H1 (cell line): ENCODE measurements around the gene TESMIN. TPM values are rescaled to one million over a fixed set of nuclear protein-coding genes. Genes with fewer than 3 reads are reported as not detected.

Experiments
- CTCF ChIA-PET: fragments of 300-600 bp; sonication (Branson Sonifier 250); formaldehyde crosslinking; loops from one replicate; lab custom pipeline; 2021; ENCODE audit not compliant: partially characterized antibody; lab: Charles Lee
- POLR2A ChIA-PET: fragments of 300-600 bp; sonication (Branson Sonifier 250); formaldehyde crosslinking; loops from one replicate; lab custom pipeline; 2021; ENCODE audit warnings: inconsistent platforms; ENCODE audit not compliant: partially characterized antibody; lab: Charles Lee
- DNase-seq, 2 experiments: peaks; one replicate each; pipeline versions ENCODE4 v3.0.0 to v3.0.0-alpha.2; 2010 to 2022; ENCODE audit warnings: low spot score in 2 of 2, low read depth in 1 of 2, mixed read lengths in 1 of 2
- FAIRE-seq: peaks from 2 replicates; lab custom pipeline; 2011; peaks lifted over from hg19 to GRCh38; lab: Jason Lieb, UNC
- H2AFZ ChIP-seq: 2 replicates; pipeline ENCODE4 v1.8.1; 2012; ENCODE audit warnings: low read length, inconsistent platforms
- H2AK5ac ChIP-seq: 2 replicates; pipeline ENCODE4 v1.6.1; 2013; ENCODE audit warnings: low read depth, low read length
- H2BK120ac ChIP-seq: replicated peaks from 2 replicates; pipeline ENCODE3; 2013; ENCODE audit warnings: low read depth, low read length, inconsistent platforms
- H2BK12ac ChIP-seq: 2 replicates; pipeline ENCODE4 v1.6.1; 2013; ENCODE audit warnings: low read depth, low read length
- H2BK15ac ChIP-seq: 2 replicates; pipeline ENCODE4 v1.6.1; 2013; ENCODE audit warnings: low read length
- H2BK20ac ChIP-seq: 2 replicates; pipeline ENCODE4 v1.6.1; 2013; ENCODE audit warnings: low read length
- H2BK5ac ChIP-seq: 2 replicates; pipeline ENCODE4 v1.6.1; 2013; ENCODE audit warnings: low read depth, low read length
- H3K14ac ChIP-seq: 2 replicates; pipeline ENCODE4 v1.6.1; 2013; ENCODE audit warnings: inconsistent platforms; ENCODE audit not compliant: insufficient read length
- H3K18ac ChIP-seq: 2 replicates; pipeline ENCODE4 v1.6.1; 2013; ENCODE audit warnings: low read length; ENCODE audit errors: extremely low read depth
- H3K23ac ChIP-seq: 2 replicates; pipeline ENCODE4 v1.6.1; 2013; ENCODE audit warnings: inconsistent platforms; ENCODE audit not compliant: insufficient read length
- H3K23me2 ChIP-seq: 2 replicates; pipeline ENCODE4 v1.6.1; 2013; ENCODE audit warnings: low read depth, low read length
- H3K27ac ChIP-seq: 2 replicates; pipeline ENCODE4 v1.6.1; 2011; ENCODE audit warnings: low read depth, low read length, inconsistent platforms
- H3K27me3 ChIP-seq, 4 experiments: replicated peaks in 1 of 4; 1 replicate in 1 of 4; 2 replicates in 3 of 4; pipeline versions ENCODE4 v1.6.1 to v1.8.1; 2011 to 2013; ENCODE audit warnings: low read length in 3 of 4, mild to moderate bottlenecking in 3 of 4, inconsistent platforms in 2 of 4, mixed read lengths in 2 of 4, moderate library complexity in 1 of 4; ENCODE audit not compliant: control insufficient read depth in 3 of 4, insufficient read depth in 3 of 4; ENCODE audit errors: extremely low read depth in 1 of 4
- H3K36me3 ChIP-seq, 4 experiments: 2 replicates each; pipeline versions ENCODE4 v1.6.1 to v1.8.1; 2011 to 2013; ENCODE audit warnings: mild to moderate bottlenecking in 4 of 4, low read length in 3 of 4, moderate library complexity in 2 of 4, control low read depth in 1 of 4, inconsistent platforms in 1 of 4; ENCODE audit not compliant: insufficient read depth in 4 of 4, control insufficient read depth in 2 of 4
- H3K4ac ChIP-seq: replicated peaks from 2 replicates; pipeline ENCODE3; 2013; ENCODE audit warnings: low read length, low read depth, mixed read lengths, inconsistent platforms; ENCODE audit not compliant: insufficient read length
- H3K4me1 ChIP-seq, 4 experiments: replicated peaks in 1 of 4; 1 replicate in 1 of 4; 2 replicates in 3 of 4; pipeline versions ENCODE4 v1.6.1 to v1.8.1; 2011 to 2013; ENCODE audit warnings: low read length in 3 of 4, inconsistent platforms in 2 of 4, mixed read lengths in 1 of 4; ENCODE audit not compliant: insufficient read depth in 4 of 4, control insufficient read depth in 3 of 4
- H3K4me2 ChIP-seq, 2 experiments: 2 replicates each; pipeline versions ENCODE4 v1.6.1 to v1.8.1; 2011 to 2013; ENCODE audit warnings: low read depth in 2 of 2, low read length in 2 of 2, control low read depth in 1 of 2, inconsistent platforms in 1 of 2, mild to moderate bottlenecking in 1 of 2; ENCODE audit not compliant: insufficient read depth in 1 of 2
- H3K4me3 ChIP-seq, 4 experiments: fragments of 200-600, 300-600 bp in 1 of 4; sonication (generic), shearing (Covaris generic), sonication (Bioruptor Twin) in 1 of 4; 2 replicates each; pipeline versions ENCODE4 v1.5.1 to v1.8.1; 2011 to 2016; ENCODE audit warnings: low read length in 4 of 4, low read depth in 3 of 4, control low read depth in 2 of 4, inconsistent platforms in 2 of 4, mild to moderate bottlenecking in 2 of 4, mixed read lengths in 1 of 4, moderate library complexity in 1 of 4; ENCODE audit not compliant: insufficient read depth in 2 of 4; ENCODE audit errors: extremely low read depth in 1 of 4
- H3K56ac ChIP-seq: replicated peaks from 2 replicates; pipeline ENCODE3; 2013; ENCODE audit warnings: low read depth, mild to moderate bottlenecking, mixed read lengths, low read length, inconsistent platforms; ENCODE audit not compliant: insufficient read length
- H3K79me1 ChIP-seq: 2 replicates; pipeline ENCODE4 v1.6.1; 2013; ENCODE audit warnings: low read depth, low read length, control low read depth
- H3K79me2 ChIP-seq, 2 experiments: 2 replicates each; pipeline versions ENCODE4 v1.6.1 to v1.8.1; 2012 to 2013; ENCODE audit warnings: low read length in 2 of 2, mild to moderate bottlenecking in 2 of 2, inconsistent platforms in 1 of 2; ENCODE audit not compliant: insufficient read depth in 2 of 2, control insufficient read depth in 1 of 2
- H3K9ac ChIP-seq, 4 experiments: replicated peaks in 1 of 4; 1 replicate in 1 of 4; 2 replicates in 3 of 4; pipeline versions ENCODE4 v1.6.1 to v1.8.1; 2011 to 2013; ENCODE audit warnings: low read depth in 3 of 4, low read length in 3 of 4, control low read depth in 2 of 4, mild to moderate bottlenecking in 2 of 4, moderate library complexity in 2 of 4, inconsistent platforms in 1 of 4; ENCODE audit errors: extremely low read depth in 1 of 4
- H3K9me3 ChIP-seq, 2 experiments: 2 replicates each; pipeline versions ENCODE4 v1.6.1 to v1.8.1; 2012 to 2013; ENCODE audit warnings: mild to moderate bottlenecking in 2 of 2, moderate library complexity in 2 of 2, control low read depth in 1 of 2, inconsistent platforms in 1 of 2, low read depth in 1 of 2, low read length in 1 of 2, mixed read lengths in 1 of 2; ENCODE audit not compliant: insufficient read depth in 2 of 2
- H4K20me1 ChIP-seq, 2 experiments: replicated peaks in 1 of 2; 2 replicates each; pipeline versions ENCODE3 to v1.8.1; 2011 to 2013; ENCODE audit warnings: inconsistent platforms in 2 of 2, low read length in 2 of 2, mild to moderate bottlenecking in 1 of 2; ENCODE audit not compliant: insufficient read depth in 2 of 2, control insufficient read depth in 1 of 2
- H4K5ac ChIP-seq: 2 replicates; pipeline ENCODE4 v1.6.1; 2013; ENCODE audit warnings: low read length, low read depth, mixed read lengths, inconsistent platforms; ENCODE audit not compliant: insufficient read length
- H4K8ac ChIP-seq: 2 replicates; pipeline ENCODE4 v1.8.0; 2013; ENCODE audit warnings: mild to moderate bottlenecking, moderate library complexity, low read length, inconsistent platforms; ENCODE audit not compliant: insufficient read depth; ENCODE audit errors: extremely low read depth
- H4K91ac ChIP-seq: replicated peaks from 2 replicates; pipeline ENCODE3; 2013; ENCODE audit warnings: low read length, mixed read lengths, inconsistent platforms; ENCODE audit not compliant: insufficient read length
- CBX5 ChIP-seq: fragments of 300-800, 300-1000 bp; sonication (generic); IDR thresholded peaks from 2 replicates; pipeline ENCODE4 v1.7.1; 2016; ENCODE audit warnings: antibody characterized with exemption, low read length, low read depth
- KDM4A ChIP-seq: IDR thresholded peaks from one replicate; pipeline ENCODE4 v1.7.1; 2012; ENCODE audit warnings: low read depth, mild to moderate bottlenecking, moderate library complexity, low read length, inconsistent platforms; ENCODE audit not compliant: severe bottlenecking
- KDM5A ChIP-seq: fragments of 200-600 bp; IDR thresholded peaks from 2 replicates; pipeline ENCODE4 v1.7.1; 2012; ENCODE audit warnings: mild to moderate bottlenecking, low read length, inconsistent platforms, mixed read lengths
- POLR2A ChIP-seq, 2 experiments: IDR thresholded peaks; 1 replicate in 1 of 2; 2 replicates in 1 of 2; pipeline ENCODE4 v1.6.1; 2011; ENCODE audit warnings: low read depth in 2 of 2, low read length in 2 of 2, mild to moderate bottlenecking in 2 of 2; ENCODE audit errors: control extremely low read depth in 1 of 2
- POU5F1 ChIP-seq: IDR thresholded peaks from 2 replicates; pipeline ENCODE4 v1.6.1; 2011; ENCODE audit warnings: low read depth, mild to moderate bottlenecking, low read length, moderate library complexity
- SIRT6 ChIP-seq: IDR thresholded peaks from one replicate; pipeline ENCODE4 v1.7.1; 2012; ENCODE audit warnings: low read length, inconsistent platforms
- SRF ChIP-seq: IDR thresholded peaks from 2 replicates; pipeline ENCODE4 v1.6.1; 2011; ENCODE audit warnings: mild to moderate bottlenecking, low read depth, low read length, moderate library complexity
- TAF1 ChIP-seq: IDR thresholded peaks from 2 replicates; pipeline ENCODE4 v1.6.1; 2011; ENCODE audit warnings: mild to moderate bottlenecking, low read depth, low read length
- TAF7 ChIP-seq: optimal IDR thresholded peaks from 2 replicates; pipeline ENCODE3; 2011; ENCODE audit warnings: low read depth, mild to moderate bottlenecking, inconsistent platforms, low read length, moderate library complexity, borderline replicate concordance
- TCF12 ChIP-seq: IDR thresholded peaks from 2 replicates; pipeline ENCODE4 v1.6.1; 2011; ENCODE audit warnings: low read depth, mild to moderate bottlenecking, low read length
- WGBS, 2 experiments: shearing (Covaris generic) in 1 of 2; methylation state at CpG; one replicate each; pipeline versions ENCODE4 v1.1.6 to v1.1.7; 2013 to 2015; ENCODE audit warnings: low lambda C conversion rate in 2 of 2, mixed read lengths in 2 of 2, inconsistent platforms in 1 of 2, low coverage in 1 of 2, missing lambda C conversion rate in 1 of 2; ENCODE audit not compliant: insufficient replicate concordance in 2 of 2, insufficient coverage in 1 of 2, insufficient read length in 1 of 2; ENCODE audit errors: extremely low coverage in 1 of 2, missing lambda C conversion rate in 1 of 2; 5-methylcytosine and 5-hydroxymethylcytosine counted together
- polyA plus RNA-seq, 7 experiments: library from polyadenylated mRNA; depleted of rRNA in 3 of 7; stranded (reverse) in 5 of 7; unstranded in 2 of 7; fragments of >200 nt in 5 of 7; fragments of 200-250 nt in 2 of 7; gene quantifications; 1 replicate in 5 of 7; 2 replicates in 1 of 7; 4 replicates in 1 of 7; pipeline versions ENCODE4 v1.2.1 to v1.2.3, GENCODE V29; 2011 to 2013; ENCODE audit warnings: missing spikeins in 2 of 7, mixed read lengths in 2 of 7
- total RNA-seq: library from RNA; stranded (reverse); fragmentation: NEBNext Ultra II Directional; extraction: Animal tissue kit (Norgen Biotek cat#: 25700); gene quantifications from 2 replicates; pipeline ENCODE4 v1.2.1, GENCODE V29; 2021
- TF ChIP-seq, protein P1 (sequence below): IDR thresholded peaks from 2 replicates; pipeline ENCODE4 v1.6.1; 2011; ENCODE audit warnings: low read depth, mild to moderate bottlenecking, low read length; ENCODE audit not compliant: insufficient read depth

The TESMIN gene
- total and polyA plus RNA-seq, 2 of the 8 experiments (the other 6 are each of a cell fraction or from before 2014, with no cell fraction given): 22.6 to 61.1 TPM

DNA sequence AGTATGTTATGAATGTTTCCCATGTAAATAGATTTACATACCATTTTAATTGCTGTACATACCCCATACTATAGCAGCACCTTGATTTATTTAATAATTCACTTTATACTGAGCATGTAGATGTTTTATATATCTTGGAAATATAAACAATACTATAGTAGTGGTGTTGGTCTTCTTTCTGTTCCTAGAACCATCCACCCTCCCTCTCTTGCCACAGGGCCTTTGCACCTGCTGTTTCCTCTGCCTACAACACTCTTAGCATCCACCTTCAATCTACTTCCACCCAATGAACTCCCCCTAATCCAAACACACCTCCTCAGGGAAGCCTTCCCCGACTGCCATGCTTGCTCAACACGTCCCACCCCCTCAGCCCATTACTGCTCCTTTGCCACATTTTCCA is 30.2 kb downstream of the TESMIN start:
- Histone ChIP-seq H2BK120ac (no peak overlapping the region), H3K56ac (no peak overlapping the region), H2AK5ac (no peak overlapping the region), H4K91ac (no peak overlapping the region), H2BK5ac (no peak overlapping the region), H3K9ac (no peak overlapping the region), H3K27me3 (no peaks in the 10 kb centered on the region), H3K4me2 (no peak overlapping the region), H2BK12ac (no peak overlapping the region), H4K20me1 (no peaks in the 10 kb centered on the region), H4K8ac (no peak overlapping the region), H3K36me3 (no peaks in the 10 kb centered on the region; a peak in 1 of 8 replicates), H3K79me2 (no peaks in the 10 kb centered on the region), H3K4ac (no peak overlapping the region), H2AFZ (no peak overlapping the region), H3K18ac (no peak overlapping the region), H3K23me2 (no peaks in the 10 kb centered on the region), H3K4me3 (no peak overlapping the region), H3K79me1 (no peaks in the 10 kb centered on the region), H3K14ac (no peak overlapping the region), H3K4me1 (peaks cover 0 to 3% (median 0%) of the 10 kb centered on the region in 4 experiments; a peak in 4 of 7 replicates), H4K5ac (no peak overlapping the region), H3K9me3 (no peaks in the 10 kb centered on the region), H3K23ac (no peak overlapping the region), H2BK20ac (no peak overlapping the region), H3K27ac (no peak overlapping the region), H2BK15ac (no peak overlapping the region)
- WGBS, 2 experiments: 90% methylated on average over 2 of the region's 2 CpGs; no CpG with 5 or more reads in 1 of the 2 experiments
- no peak for TF ChIP-seq POU5F1
- no peak for TF ChIP-seq KDM4A
- no peak for TF ChIP-seq SRF
- TF ChIP-seq KDM5A: no peak
- no peak for TF ChIP-seq TAF7
- TF ChIP-seq SIRT6: no peak
- no peak for TF ChIP-seq POLR2A (IDR thresholded peaks at IDR 0.05; ENCODE audit: control extremely low read depth in 1 of 2, low read depth in 2 of 2, low read length in 2 of 2)
- no peak for TF ChIP-seq TAF1
- no peak for TF ChIP-seq CBX5
- TF ChIP-seq, protein P1, sequence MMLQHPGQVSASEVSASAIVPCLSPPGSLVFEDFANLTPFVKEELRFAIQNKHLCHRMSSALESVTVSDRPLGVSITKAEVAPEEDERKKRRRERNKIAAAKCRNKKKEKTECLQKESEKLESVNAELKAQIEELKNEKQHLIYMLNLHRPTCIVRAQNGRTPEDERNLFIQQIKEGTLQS: no peak
- TF ChIP-seq TCF12: no peak
- CTCF ChIA-PET: no interaction called here
- DNase-seq (no peak), FAIRE-seq (no peak)
- POLR2A ChIA-PET: no interaction called here
